Memory B cell (primary cell): Measurements from ENCODE around the gene BRF1.

Source experiments
- ATAC-seq: fragments of 150-1000 bp; cut with Tn5 transposase; 2 replicates; pipeline ENCODE4 v1.10.0; 2021; ENCODE audit warnings: low read depth, mild to moderate bottlenecking, moderate library complexity
- DNase-seq, 2 donors: peaks; one replicate each; pipeline ENCODE4 v3.0.0; 2022; ENCODE audit warnings: low spot score in 2 of 2
- H3K27ac Mint-ChIP-seq: one replicate; pipeline ENCODE4 v1.8.0; 2022; ENCODE audit warnings: mild to moderate bottlenecking, moderate library complexity, mixed read lengths
- H3K27me3 Mint-ChIP-seq: one replicate; pipeline ENCODE4 v1.8.0; 2022; ENCODE audit warnings: mixed read lengths
- H3K36me3 Mint-ChIP-seq: one replicate; pipeline ENCODE4 v1.8.0; 2022; ENCODE audit warnings: mild to moderate bottlenecking, mixed read lengths
- H3K4me1 Mint-ChIP-seq: one replicate; pipeline ENCODE4 v1.8.0; 2022; ENCODE audit warnings: mixed read lengths
- H3K4me3 Mint-ChIP-seq: one replicate; pipeline ENCODE4 v1.8.0; 2022; ENCODE audit warnings: mild to moderate bottlenecking, moderate library complexity, mixed read lengths
- H3K9me3 Mint-ChIP-seq: one replicate; pipeline ENCODE4 v1.8.0; 2022; ENCODE audit warnings: mixed read lengths

BRF1 gene

DNA sequence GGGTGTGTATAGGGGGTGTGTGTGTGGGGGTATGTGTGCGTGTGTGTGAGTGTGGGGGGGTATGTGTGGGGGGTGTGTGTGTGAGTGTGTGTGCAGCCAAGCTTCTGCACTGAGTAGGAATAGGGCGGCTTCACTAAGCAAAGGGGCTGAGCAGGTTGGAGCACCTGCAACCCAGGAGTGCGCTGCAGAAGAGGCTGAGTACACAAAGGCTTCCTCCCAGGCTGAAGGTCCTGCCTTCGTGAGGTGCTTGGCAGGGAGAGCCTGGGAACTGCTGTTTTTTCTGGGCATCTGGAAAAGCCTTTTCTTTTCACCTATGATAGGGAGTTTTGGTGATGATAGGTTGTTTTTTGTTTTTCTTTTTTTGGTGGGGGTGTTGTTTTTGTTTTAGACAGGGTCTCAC lies 113.7 kb downstream of the BRF1 start:
- Mint-ChIP-seq H3K9me3 (peaks cover 1% of the 10 kb centered on the region), H3K4me3 (no peak overlapping the region)
- no peak for ATAC-seq

DNA sequence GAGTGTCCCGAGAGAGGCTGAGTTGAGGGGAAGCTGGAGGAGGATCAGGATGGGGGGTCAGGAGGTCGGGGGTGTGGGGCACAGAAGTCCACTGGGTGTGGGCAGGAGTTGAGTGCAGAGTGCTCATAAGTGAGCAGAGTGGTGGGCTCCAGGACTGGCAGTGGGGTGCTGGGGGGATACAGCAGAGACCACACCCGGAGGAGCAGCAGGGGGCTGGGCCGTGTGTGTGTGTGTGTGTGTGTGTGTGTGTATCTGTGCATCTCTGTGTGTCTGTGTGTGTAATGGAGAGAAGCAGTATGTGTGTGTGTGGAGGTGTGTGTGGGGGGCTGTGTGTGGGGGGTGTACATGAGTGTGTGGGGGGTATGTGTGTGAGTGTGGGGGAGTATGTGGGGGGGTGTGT lies 114.8 kb downstream of the BRF1 start:
- Mint-ChIP-seq H3K9me3 (peaks cover 1% of the 10 kb centered on the region), H3K4me1 (peaks cover 8% of the 10 kb centered on the region), H3K36me3 (peaks cover 4% of the 10 kb centered on the region), H3K27ac (no peak overlapping the region), H3K27me3 (peaks cover 26% of the 10 kb centered on the region), H3K4me3 (no peak overlapping the region)
- DNase-seq (no peak), ATAC-seq (no peak)

More for the DNA sequence above, 113.7 kb downstream of the BRF1 start:
- Mint-ChIP-seq H3K27ac (no peak overlapping the region), H3K27me3 (peaks cover 26% of the 10 kb centered on the region), H3K4me1 (peaks cover 8% of the 10 kb centered on the region), H3K36me3 (peaks cover 4% of the 10 kb centered on the region)
- DNase-seq, result no peak

DNA sequence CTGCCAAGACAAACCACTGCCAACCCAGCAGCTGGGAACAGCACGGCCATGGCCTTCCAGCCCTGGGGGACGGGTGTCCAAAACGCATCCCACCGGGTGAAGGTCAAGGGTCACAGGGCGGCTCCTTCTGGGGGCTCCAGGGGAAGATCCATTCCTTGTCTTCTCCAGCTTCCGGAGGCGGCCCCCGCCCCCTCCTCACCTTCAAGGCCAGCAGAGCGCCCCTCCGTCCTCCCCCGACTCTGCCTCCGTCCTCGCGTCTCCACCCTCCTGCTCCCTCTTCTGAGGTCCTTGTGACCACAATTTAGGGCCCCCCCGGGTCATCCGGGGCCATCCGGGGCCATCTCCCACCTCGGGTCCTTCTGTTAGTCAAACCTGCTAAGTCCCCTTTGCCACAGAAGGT lies 115.8 kb downstream of the BRF1 start:
- peaks cover 1% of the 10 kb centered on the region for H3K9me3 Mint-ChIP-seq
- no peak overlapping the region for H3K4me3 Mint-ChIP-seq
- H3K4me1 Mint-ChIP-seq, result peaks cover 8% of the 10 kb centered on the region
- peaks cover 24% of the 10 kb centered on the region for H3K27me3 Mint-ChIP-seq
- ATAC-seq (no peak), DNase-seq (no peak)
- no peak overlapping the region for H3K27ac Mint-ChIP-seq
- peaks cover 4% of the 10 kb centered on the region for H3K36me3 Mint-ChIP-seq

DNA sequence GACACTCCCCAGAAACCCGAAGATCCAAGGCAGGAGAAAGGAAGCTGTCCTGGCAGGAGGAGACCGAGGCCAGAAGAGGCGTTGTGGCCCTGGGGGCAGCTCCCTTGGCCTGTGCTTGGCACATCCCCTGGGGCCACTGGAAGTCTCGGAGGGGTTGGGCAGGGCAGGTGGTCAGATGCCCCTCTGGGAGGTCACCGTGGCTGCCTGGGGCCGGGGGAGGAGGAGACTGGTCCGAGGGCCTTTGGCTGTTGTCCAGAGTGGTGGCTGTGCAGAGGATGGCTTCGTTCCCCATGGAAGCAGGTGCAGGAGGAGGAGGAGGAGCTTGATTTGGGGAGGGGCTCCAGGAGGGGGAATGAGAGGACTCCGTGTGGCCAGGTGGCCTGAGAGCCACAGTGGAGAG lies 116.3 kb downstream of the BRF1 start:
- peaks cover 12% of the 10 kb centered on the region for H3K4me1 Mint-ChIP-seq
- DNase-seq (no peak), ATAC-seq (no peak)
- H3K4me3 Mint-ChIP-seq, result no peak overlapping the region
- peaks cover 22% of the 10 kb centered on the region for H3K27me3 Mint-ChIP-seq
- no peak overlapping the region for H3K27ac Mint-ChIP-seq
- H3K9me3 Mint-ChIP-seq, result peaks cover 1% of the 10 kb centered on the region
- peaks cover 4% of the 10 kb centered on the region for H3K36me3 Mint-ChIP-seq

DNA sequence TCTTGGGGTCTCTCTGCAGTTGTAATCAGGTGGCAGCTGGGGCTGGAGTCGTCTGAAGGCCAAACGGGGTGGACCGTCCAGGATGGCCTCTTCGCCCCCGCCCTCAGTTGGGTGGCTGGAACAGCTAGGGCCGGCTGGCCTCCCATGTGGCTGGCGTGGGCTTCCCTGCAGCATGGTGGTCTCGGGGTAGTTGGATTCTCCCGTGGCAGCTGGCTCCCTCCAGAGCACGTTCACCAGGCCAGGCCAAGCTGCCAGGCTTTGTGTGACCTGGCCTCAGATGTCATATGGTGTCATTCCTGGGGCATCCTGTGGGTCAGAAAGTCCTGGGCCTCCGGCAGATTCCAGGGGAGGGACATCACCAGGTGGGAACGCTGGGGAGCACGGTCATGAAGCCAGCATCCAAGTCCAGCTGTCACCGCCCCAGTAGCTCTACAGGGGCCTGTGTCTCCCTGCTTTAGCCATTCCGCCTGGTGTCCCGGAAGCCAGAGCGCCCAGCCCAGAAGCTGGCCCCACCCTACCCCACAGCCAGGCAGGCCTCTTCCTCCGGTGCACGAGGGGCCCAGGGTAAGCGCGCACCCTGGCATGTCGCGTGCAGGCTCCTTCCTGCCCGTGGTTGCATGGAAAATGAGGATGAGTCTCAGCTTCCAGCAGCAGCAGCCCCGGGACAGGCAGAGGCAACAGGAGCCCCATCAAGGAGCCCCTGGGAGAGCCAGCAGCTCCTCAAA lies 118.3 kb downstream of the BRF1 start:
- Mint-ChIP-seq H3K4me1 (peaks cover 12% of the 10 kb centered on the region), H3K9me3 (no peaks in the 10 kb centered on the region), H3K27ac (no peak overlapping the region), H3K27me3 (peaks cover 16% of the 10 kb centered on the region), H3K4me3 (peak overlapping the region; percentile 41), H3K36me3 (no peaks in the 10 kb centered on the region)
- no peak for ATAC-seq
- DNase-seq, result no peak

DNA sequence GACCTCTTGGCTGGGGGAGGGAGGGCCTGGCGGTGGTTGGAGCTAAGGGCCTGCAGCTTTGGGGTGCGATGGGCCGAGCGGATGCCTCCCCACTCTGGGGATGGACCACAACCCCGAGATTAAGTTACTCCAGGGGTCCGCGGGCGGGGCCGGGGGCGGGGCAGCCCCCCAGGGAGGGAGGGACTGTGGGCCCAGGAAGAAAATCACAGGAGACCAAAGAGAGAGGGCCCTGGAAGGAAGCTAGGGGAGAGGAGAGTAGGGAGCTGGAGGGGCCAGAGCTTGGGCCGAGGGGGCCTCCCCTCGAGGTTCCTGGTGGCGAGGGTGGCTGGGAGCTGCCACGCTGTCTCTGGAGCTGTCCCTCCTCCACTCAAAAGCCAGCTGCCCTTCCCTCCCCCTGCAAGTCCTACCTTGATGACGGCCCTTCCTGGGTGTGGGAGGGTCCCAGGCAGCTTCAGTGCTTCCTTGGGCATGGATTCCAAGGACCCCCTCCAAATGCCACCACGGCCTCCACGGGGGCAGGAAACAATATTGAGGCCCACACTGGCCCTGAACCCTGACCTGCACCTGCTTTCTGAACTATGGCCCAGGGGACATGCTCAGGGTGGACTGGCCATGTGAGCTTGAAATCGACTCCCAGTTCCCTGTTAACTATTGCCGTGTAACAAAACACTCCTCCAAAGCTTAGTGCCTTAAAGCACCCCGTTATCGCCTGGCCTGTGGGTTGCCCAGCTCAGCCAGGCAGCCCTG lies 119.1 kb downstream of the BRF1 start:
- Mint-ChIP-seq H3K27ac (no peak overlapping the region), H3K36me3 (no peaks in the 10 kb centered on the region), H3K4me3 (peak overlapping the region; percentile 41), H3K9me3 (no peaks in the 10 kb centered on the region), H3K27me3 (peaks cover 16% of the 10 kb centered on the region), H3K4me1 (peaks cover 12% of the 10 kb centered on the region)
- ATAC-seq, result no peak
- DNase-seq, result no peak

DNA sequence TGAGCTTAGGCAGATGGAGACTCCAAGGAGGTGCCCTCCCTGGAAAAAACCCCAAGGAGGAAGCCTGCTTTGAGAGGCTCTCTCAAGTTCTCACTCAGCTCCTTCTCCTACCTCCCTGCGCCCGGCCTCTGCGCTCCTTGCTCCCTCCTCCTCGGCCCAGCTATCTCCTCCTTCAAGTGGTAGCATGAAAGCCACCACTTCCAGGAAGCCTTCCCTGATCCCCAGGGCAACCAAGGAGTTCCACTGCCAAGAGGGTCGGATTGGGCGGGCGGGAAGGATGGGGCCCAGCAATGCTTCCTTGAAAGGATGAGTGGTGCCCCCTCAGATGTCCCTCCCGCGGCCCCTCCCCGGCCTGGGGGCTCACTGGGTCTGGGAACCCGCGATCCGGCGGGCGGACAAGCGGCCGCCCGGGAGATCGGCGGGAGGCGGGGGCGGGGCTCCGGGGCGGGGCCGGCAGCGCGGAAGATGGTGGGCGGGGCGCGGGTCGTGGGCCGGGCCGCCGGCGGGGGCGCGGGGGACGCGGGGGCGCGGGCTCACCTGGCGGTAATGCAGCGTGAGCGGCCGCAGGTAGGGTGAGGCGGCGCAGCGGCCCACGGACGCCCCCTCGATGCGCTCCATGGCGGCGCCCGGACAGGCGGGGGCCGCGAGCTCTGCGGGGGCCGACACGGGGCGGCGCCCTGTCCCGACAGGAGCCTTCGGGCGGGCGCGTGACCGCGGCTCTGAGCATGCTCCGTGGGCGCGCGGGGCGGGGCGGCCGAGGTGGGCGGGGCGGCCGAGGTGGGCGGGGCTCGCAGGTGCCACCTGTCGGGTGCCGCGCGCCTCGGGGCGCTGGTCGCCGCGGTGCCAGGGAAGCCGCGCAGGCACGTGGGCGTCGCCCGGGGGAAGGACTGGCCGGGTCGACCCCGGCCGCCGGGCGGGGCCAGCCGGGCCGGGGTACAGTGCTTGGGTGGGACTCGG lies 119.9 kb downstream of the BRF1 start, which contains the start of gene NUDT14:
Gene NUDT14, minus strand, starts transcription at position 721 of the 957 bp plus-strand sequence. Its CDS starts 103 bp downstream, at position 618.
- Mint-ChIP-seq H3K36me3 (no peaks in the 10 kb centered on the region), H3K27me3 (peaks cover 14% of the 10 kb centered on the region), H3K4me1 (peaks cover 10% of the 10 kb centered on the region), H3K4me3 (peak within 1 kb of the TSS; percentile 75), H3K27ac (no peak within 1 kb of the TSS), H3K9me3 (no peaks in the 10 kb centered on the region)
- peak; percentile 88 for ATAC-seq
- peak; percentile 85 to 86 for DNase-seq

DNA sequence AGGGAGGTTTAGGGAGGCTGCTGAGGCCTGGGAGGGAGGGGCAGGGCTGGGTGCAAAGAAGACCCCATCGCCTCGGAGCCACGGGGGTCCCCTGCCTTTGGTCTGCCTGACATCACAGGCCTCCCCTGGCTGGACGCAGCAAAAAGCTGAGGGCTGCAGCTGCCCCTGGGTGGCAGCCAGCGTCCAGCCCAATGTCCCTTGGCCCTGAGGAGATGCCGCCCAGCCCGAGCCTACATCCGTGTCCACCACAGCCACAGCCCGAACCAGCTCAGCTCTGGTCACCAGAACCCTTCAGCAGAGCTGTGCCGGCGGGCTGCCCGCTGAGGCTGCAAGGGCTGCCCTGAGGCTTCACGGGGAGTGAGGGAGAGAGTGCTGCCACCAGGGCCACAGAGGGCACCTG lies 121.6 kb downstream of the BRF1 start:
- no peak for ATAC-seq
- H3K9me3 Mint-ChIP-seq, result no peaks in the 10 kb centered on the region
- H3K27me3 Mint-ChIP-seq, result peaks cover 5% of the 10 kb centered on the region
- no peak overlapping the region for H3K27ac Mint-ChIP-seq
- H3K4me1 Mint-ChIP-seq, result peaks cover 7% of the 10 kb centered on the region
- no peaks in the 10 kb centered on the region for H3K36me3 Mint-ChIP-seq
- DNase-seq, result no peak
- H3K4me3 Mint-ChIP-seq, result no peak overlapping the region

DNA sequence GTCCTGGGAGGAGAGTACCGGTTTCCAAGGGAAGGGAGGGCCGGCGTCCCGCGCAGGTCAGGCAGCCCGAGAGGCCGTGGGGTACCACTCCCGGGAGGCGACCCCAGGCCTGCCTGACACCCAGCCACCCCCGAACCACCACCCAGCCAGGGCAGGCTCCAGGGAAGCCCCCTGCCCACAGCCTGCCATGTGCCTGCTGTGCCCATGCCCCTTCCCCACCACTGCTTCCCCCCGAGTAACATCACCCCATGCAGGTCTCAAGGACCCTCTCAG lies 122.0 kb downstream of the BRF1 start:
- H3K27me3 Mint-ChIP-seq, result peaks cover 4% of the 10 kb centered on the region
- ATAC-seq (no peak), DNase-seq (no peak)
- no peaks in the 10 kb centered on the region for H3K36me3 Mint-ChIP-seq
- peaks cover 9% of the 10 kb centered on the region for H3K4me1 Mint-ChIP-seq
- H3K27ac Mint-ChIP-seq, result no peak overlapping the region
- H3K4me3 Mint-ChIP-seq, result no peak overlapping the region
- H3K9me3 Mint-ChIP-seq, result no peaks in the 10 kb centered on the region

DNA sequence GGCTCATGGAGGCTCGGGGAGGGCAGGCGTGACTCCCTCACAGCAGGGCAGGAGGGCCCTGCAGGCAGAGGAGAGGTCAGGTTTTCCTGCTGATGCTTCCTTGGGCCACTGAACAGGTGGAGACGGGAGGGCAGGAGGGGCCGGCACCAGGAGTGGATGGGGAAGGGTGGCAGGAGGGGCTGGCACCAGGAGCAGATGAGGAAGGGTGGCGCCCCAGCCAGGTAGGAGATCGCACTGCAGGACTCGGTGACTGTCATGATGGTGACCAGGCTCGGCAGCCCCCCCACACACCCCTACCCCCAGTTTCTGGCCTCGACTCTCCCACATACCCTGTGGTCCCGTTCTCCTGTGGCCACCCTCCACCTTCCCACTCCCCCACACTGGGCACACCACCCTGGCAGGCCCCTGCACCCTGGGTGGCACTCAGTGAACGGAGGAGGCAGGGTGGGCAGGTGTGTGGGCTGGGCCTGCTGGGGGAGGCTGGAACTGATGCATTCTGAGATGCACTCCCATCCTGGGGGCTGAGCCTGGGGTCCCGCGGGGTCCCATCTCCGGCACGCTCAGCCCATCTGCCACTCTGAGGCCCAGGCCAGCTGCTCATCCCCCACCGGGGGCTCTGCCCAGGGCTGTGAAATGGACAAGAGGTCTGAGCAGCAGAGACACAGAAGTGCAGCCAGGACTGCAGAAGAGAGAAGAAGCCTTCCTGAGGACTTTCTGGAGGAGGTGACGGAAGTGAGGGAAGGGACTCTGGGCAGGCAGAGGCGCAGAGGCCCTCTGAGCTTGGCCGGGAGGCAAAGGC lies 122.5 kb downstream of the BRF1 start:
- Mint-ChIP-seq H3K4me1 (peaks cover 9% of the 10 kb centered on the region), H3K36me3 (no peaks in the 10 kb centered on the region), H3K27me3 (peaks cover 1% of the 10 kb centered on the region), H3K9me3 (no peaks in the 10 kb centered on the region), H3K4me3 (no peak overlapping the region), H3K27ac (no peak overlapping the region)
- DNase-seq (no peak), ATAC-seq (no peak)

DNA sequence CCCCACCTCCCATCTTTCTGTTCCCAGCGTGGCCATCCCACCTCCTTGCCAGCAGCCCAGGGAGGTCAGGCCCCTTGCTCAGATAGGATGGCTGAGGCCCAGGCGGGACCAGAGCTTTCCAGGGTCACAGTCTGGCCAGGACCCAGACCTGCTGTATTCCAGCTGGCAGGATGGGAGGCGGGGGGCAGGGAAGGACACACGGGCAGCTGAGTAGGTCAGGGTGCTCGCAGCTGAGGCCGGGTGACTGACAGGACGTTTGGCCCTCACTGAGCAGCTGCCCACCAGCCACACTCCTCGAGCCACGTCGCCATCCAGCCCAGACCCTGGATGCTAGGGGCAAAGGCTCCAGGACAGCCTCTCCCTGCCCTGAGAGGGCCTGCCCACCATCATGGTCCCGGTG lies 123.7 kb downstream of the BRF1 start:
- no peaks in the 10 kb centered on the region for H3K27me3 Mint-ChIP-seq
- H3K27ac Mint-ChIP-seq, result no peak overlapping the region
- no peak for DNase-seq
- H3K4me3 Mint-ChIP-seq, result no peak overlapping the region
- H3K9me3 Mint-ChIP-seq, result no peaks in the 10 kb centered on the region
- H3K36me3 Mint-ChIP-seq, result no peaks in the 10 kb centered on the region
- no peak for ATAC-seq
- H3K4me1 Mint-ChIP-seq, result peaks cover 9% of the 10 kb centered on the region

DNA sequence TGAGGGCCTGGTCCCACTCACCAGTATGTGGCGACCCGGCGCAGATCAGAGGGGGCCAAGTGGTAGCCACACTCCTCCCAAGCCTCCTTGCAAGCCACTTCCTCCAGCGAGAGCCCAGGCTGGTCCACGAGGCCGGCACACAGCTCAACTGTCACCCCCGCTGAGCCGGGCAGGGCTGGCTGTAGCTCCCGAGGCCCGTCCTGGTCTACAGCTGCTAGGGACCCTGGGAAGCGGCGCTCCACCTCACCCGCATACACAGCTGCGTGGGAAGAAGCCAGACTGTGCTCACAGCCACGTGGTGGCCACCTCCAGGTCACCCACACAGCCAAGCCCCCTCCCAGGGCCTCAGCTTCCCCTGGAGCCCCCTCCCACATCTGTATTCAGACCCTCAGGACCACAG lies 124.3 kb downstream of the BRF1 start:
- peaks cover 12% of the 10 kb centered on the region for H3K4me1 Mint-ChIP-seq
- ATAC-seq (no peak), DNase-seq (no peak)
- no peaks in the 10 kb centered on the region for H3K9me3 Mint-ChIP-seq
- no peak overlapping the region for H3K27ac Mint-ChIP-seq
- no peak overlapping the region for H3K4me3 Mint-ChIP-seq
- H3K27me3 Mint-ChIP-seq, result peaks cover 3% of the 10 kb centered on the region
- H3K36me3 Mint-ChIP-seq, result no peaks in the 10 kb centered on the region
